ENCODE results near the gene DIPK1A. TPM values are rescaled to one million over a fixed set of nuclear protein-coding genes. Genes with fewer than 3 reads are reported as not detected.

Gene DIPK1A
- total RNA-seq, 1 experiment from 2014 or later, result 3.8 TPM

GRCh38 chr1:92886886-92887419, 74.3 kb downstream of the DIPK1A start:
- no peak overlapping the region for H2BK20ac ChIP-seq (ENCODE audit: low read depth, low read length, poor library complexity, severe bottlenecking)
- Mint-ChIP-seq H3K9me3 (peaks cover 21 to 25% of the 10 kb centered on the region in 2 experiments), H3K27me3 (ENCODE audit: low read depth) (no peaks in the 10 kb centered on the region; the same call in 1 of the 2 replicates), H3K27ac (no peak overlapping the region), H3K4me1 (0 out of 4 replicates have a peak, but pooled peaks cover 0 to 2% of the 10 kb centered on the region in 2 experiments), H3K4me3 (no peak overlapping the region), H3K36me3 (ENCODE audit: insufficient read depth in 1 of 3, low read depth in 3 of 3) (peaks cover 3 to 11% (median 6%) of the 10 kb centered on the region in 3 experiments; a peak in 4 of 7 replicates)
- H3K79me1 ChIP-seq (ENCODE audit: insufficient read depth, low read depth, low read length, poor library complexity, severe bottlenecking), result no peaks in the 10 kb centered on the region
- TF ChIP-seq CTCF (conservative IDR thresholded peaks at IDR 0.05), result no peak
- no peaks in the 10 kb centered on the region for H3K23me2 ChIP-seq (ENCODE audit: insufficient read length, low read depth, low read length, poor library complexity, severe bottlenecking)
- no peak for DNase-seq
- H3K9ac ChIP-seq (ENCODE audit: extremely low read depth, insufficient read length, low read length), result no peak overlapping the region
- no peaks in the 10 kb centered on the region for H3K79me2 ChIP-seq (ENCODE audit: insufficient read depth, low read length)
- H4K91ac ChIP-seq (ENCODE audit: insufficient read length, low read depth, low read length), result no peak overlapping the region
- H3K4me1 ChIP-seq (ENCODE audit: insufficient read depth, low read length), result no peaks in the 10 kb centered on the region
- no peaks in the 10 kb centered on the region for H4K20me1 ChIP-seq (ENCODE audit: control insufficient read depth, insufficient read depth, insufficient read length)
- H3K23ac ChIP-seq (ENCODE audit: insufficient read length, low read depth, low read length), result no peak overlapping the region
- H2AK5ac ChIP-seq (ENCODE audit: insufficient read length, low read length), result no peak overlapping the region
- no peaks in the 10 kb centered on the region for H3K27me3 ChIP-seq (ENCODE audit: insufficient read depth, low read length)
- no peak overlapping the region for H3K4ac ChIP-seq (ENCODE audit: low read depth, low read length)
- no peak overlapping the region for H2BK5ac ChIP-seq (ENCODE audit: insufficient read length, low read length)
- H3K18ac ChIP-seq (ENCODE audit: insufficient read length, low read depth, low read length), result no peak overlapping the region
- H3K14ac ChIP-seq (ENCODE audit: insufficient read depth, low read length), result no peak overlapping the region
- WGBS (ENCODE audit: extremely low coverage, insufficient read length, low lambda C conversion rate), result no CpG with 5 or more reads among the region's 2 CpGs
- no peak overlapping the region for H3T11ph ChIP-seq (ENCODE audit: low read length)
- H2AFZ ChIP-seq (ENCODE audit: low read length), result no peak overlapping the region
- no peaks in the 10 kb centered on the region for H3K9me3 ChIP-seq (ENCODE audit: control insufficient read depth, low read depth, low read length)
- H3K4me2 ChIP-seq (ENCODE audit: insufficient read depth, insufficient read length, low read length), result no peak overlapping the region
- no peak overlapping the region for H2BK120ac ChIP-seq (ENCODE audit: low read depth, low read length, poor library complexity, severe bottlenecking)
- H3K27ac ChIP-seq (ENCODE audit: insufficient read length, low read depth, low read length), result no peak overlapping the region
- H4K8ac ChIP-seq (replicated peaks; ENCODE audit: insufficient read length, low read depth, low read length), result no peak overlapping the region
- no peak overlapping the region for H3K56ac ChIP-seq (ENCODE audit: insufficient read length, low read depth, low read length)
- no peak overlapping the region for H4K5ac ChIP-seq (ENCODE audit: insufficient read length, low read depth, low read length)
- H2BK15ac ChIP-seq (ENCODE audit: low read depth, low read length), result no peak overlapping the region
- H2BK12ac ChIP-seq (ENCODE audit: insufficient read length, low read depth, low read length), result no peak overlapping the region

All from H9 (cell line).